Mesenchymal stem cell (in vitro differentiated cells and primary cell): ENCODE measurements around the gene MT1G.
"Not testable (repeated sequence)": the region's sequence is repeated elsewhere in the genome, so short reads cannot be mapped to it uniquely, and the experiment has no call there.

Source experiments
- DNase-seq: peaks from one replicate; pipeline ENCODE4 v3.0.0-alpha.2; 2013
- H2AFZ ChIP-seq: one replicate; pipeline ENCODE4 v1.6.1; 2013; ENCODE audit warnings: low read depth, mild to moderate bottlenecking, control low read depth, inconsistent platforms, low read length, moderate library complexity
- H2AK5ac ChIP-seq: 2 replicates; pipeline ENCODE4 v1.6.1; 2013; ENCODE audit warnings: low read length, moderate library complexity, mild to moderate bottlenecking, inconsistent platforms; ENCODE audit not compliant: severe bottlenecking
- H2BK120ac ChIP-seq: one replicate; pipeline ENCODE4 v1.6.1; 2013; ENCODE audit warnings: low read depth, mild to moderate bottlenecking, inconsistent platforms, low read length, moderate library complexity
- H2BK12ac ChIP-seq, 2 experiments: one replicate each; pipeline ENCODE4 v1.6.1; 2013; ENCODE audit warnings: inconsistent platforms in 2 of 2, low read length in 2 of 2, mild to moderate bottlenecking in 2 of 2, moderate library complexity in 2 of 2, control low read depth in 1 of 2
- H2BK15ac ChIP-seq: one replicate; pipeline ENCODE4 v1.6.1; 2013; ENCODE audit warnings: mild to moderate bottlenecking, low read depth, inconsistent platforms; ENCODE audit not compliant: poor library complexity, severe bottlenecking
- H2BK5ac ChIP-seq: 2 replicates; pipeline ENCODE4 v1.6.1; 2013; ENCODE audit warnings: low read depth, mild to moderate bottlenecking, low read length, control low read depth, inconsistent platforms; ENCODE audit not compliant: poor library complexity, severe bottlenecking
- H3K14ac ChIP-seq, 2 experiments: one replicate each; pipeline ENCODE4 v1.6.1; 2013; ENCODE audit warnings: inconsistent platforms in 2 of 2, low read length in 2 of 2, control low read depth in 1 of 2, mild to moderate bottlenecking in 1 of 2, moderate library complexity in 1 of 2
- H3K18ac ChIP-seq, 2 experiments: one replicate each; pipeline ENCODE4 v1.6.1; 2013; ENCODE audit warnings: inconsistent platforms in 2 of 2, low read length in 2 of 2, control low read depth in 1 of 2, low read depth in 1 of 2, mild to moderate bottlenecking in 1 of 2
- H3K23ac ChIP-seq, 2 experiments: one replicate each; pipeline ENCODE4 v1.6.1; 2013; ENCODE audit warnings: inconsistent platforms in 2 of 2, low read length in 2 of 2, mild to moderate bottlenecking in 2 of 2, moderate library complexity in 2 of 2, control low read depth in 1 of 2
- H3K27ac ChIP-seq: 2 replicates; pipeline ENCODE4 v1.5.1; 2013; ENCODE audit warnings: mild to moderate bottlenecking, moderate library complexity, low read length, control low read depth, inconsistent platforms; ENCODE audit not compliant: poor library complexity, severe bottlenecking
- H3K27me3 ChIP-seq, 2 experiments: 2 replicates each; pipeline versions ENCODE4 v1.6.1 to v1.7.0; 2013; ENCODE audit warnings: low read length in 2 of 2, mild to moderate bottlenecking in 2 of 2, moderate library complexity in 2 of 2, control low read depth in 1 of 2, inconsistent platforms in 1 of 2; ENCODE audit not compliant: control insufficient read depth in 1 of 2, insufficient read depth in 1 of 2
- H3K36me3 ChIP-seq, 2 experiments: 2 replicates each; pipeline versions ENCODE4 v1.6.1 to v1.7.0; 2013; ENCODE audit warnings: low read length in 2 of 2, control low read depth in 1 of 2, inconsistent platforms in 1 of 2, low read depth in 1 of 2, mild to moderate bottlenecking in 1 of 2; ENCODE audit not compliant: insufficient read depth in 2 of 2, control insufficient read depth in 1 of 2
- H3K4ac ChIP-seq, 2 experiments: one replicate each; pipeline ENCODE4 v1.6.1; 2013; ENCODE audit warnings: inconsistent platforms in 2 of 2, low read length in 2 of 2, mild to moderate bottlenecking in 2 of 2, moderate library complexity in 2 of 2, control low read depth in 1 of 2, low read depth in 1 of 2
- H3K4me1 ChIP-seq: 2 replicates; pipeline ENCODE4 v1.6.1; 2013; ENCODE audit warnings: low read depth, low read length, control low read depth; ENCODE audit not compliant: control insufficient read depth, insufficient read depth
- H3K4me2 ChIP-seq: 2 replicates; pipeline ENCODE4 v1.6.1; 2013; ENCODE audit warnings: low read length, mild to moderate bottlenecking, inconsistent platforms; ENCODE audit not compliant: poor library complexity, severe bottlenecking
- H3K4me3 ChIP-seq, 2 experiments: 2 replicates each; pipeline versions ENCODE4 v1.5.1 to v1.7.0; 2013; ENCODE audit warnings: low read length in 2 of 2, mild to moderate bottlenecking in 2 of 2, control low read depth in 1 of 2, low read depth in 1 of 2; ENCODE audit not compliant: insufficient read depth in 1 of 2
- H3K79me1 ChIP-seq: replicated peaks from 2 replicates; pipeline ENCODE4 v1.6.1; 2013; ENCODE audit warnings: mild to moderate bottlenecking, control low read depth, low read length, inconsistent platforms; ENCODE audit not compliant: poor library complexity, severe bottlenecking
- H3K9ac ChIP-seq: 2 replicates; pipeline ENCODE4 v1.7.0; 2013; ENCODE audit warnings: mild to moderate bottlenecking, low read length, moderate library complexity
- H3K9me3 ChIP-seq: 2 replicates; pipeline ENCODE4 v1.7.0; 2013; ENCODE audit warnings: mild to moderate bottlenecking, low read length; ENCODE audit not compliant: control insufficient read depth
- H4K8ac ChIP-seq: one replicate; pipeline ENCODE4 v1.6.1; 2013; ENCODE audit warnings: inconsistent platforms, mild to moderate bottlenecking, low read length, moderate library complexity
- H4K91ac ChIP-seq: one replicate; pipeline ENCODE4 v1.6.1; 2013; ENCODE audit warnings: mild to moderate bottlenecking, low read length, inconsistent platforms
- WGBS: methylation state at CpG from one replicate; pipeline ENCODE4 v1.1.7; 2013; ENCODE audit warnings: mixed read lengths; 5-methylcytosine and 5-hydroxymethylcytosine counted together

The MT1G gene

GRCh38 chr16:56669840-56670619, 2.2 kb upstream of the MT1G start:
- Histone ChIP-seq H3K9ac (no peak overlapping the region), H3K14ac (no peak overlapping the region), H3K27me3 (peaks cover 59 to 77% of the 10 kb centered on the region in 2 experiments), H3K4me1 (peaks cover 14% of the 10 kb centered on the region), H2AK5ac (no peak overlapping the region), H2BK5ac (no peak overlapping the region), H3K4me2 (no peak overlapping the region), H3K4ac (no peak overlapping the region), H2BK120ac (no peak overlapping the region), H3K18ac (no peak overlapping the region), H3K23ac (no peak overlapping the region), H4K91ac (no peak overlapping the region), H3K36me3 (no peaks in the 10 kb centered on the region), H2BK15ac (no peak overlapping the region), H3K9me3 (no peaks in the 10 kb centered on the region), H3K27ac (no peak overlapping the region), H3K4me3 (no peak overlapping the region), H2AFZ (no peak overlapping the region), H4K8ac (no peak overlapping the region), H3K79me1 (no peaks in the 10 kb centered on the region), H2BK12ac (no peak overlapping the region)
- WGBS, result 6% methylated on average over 18 of the region's 19 CpGs
- DNase-seq, result no peak

GRCh38 chr16:56669005-56669839, 1.4 kb upstream of the MT1G start, which contains the start of gene MT1H:
Gene MT1H, plus strand, starts transcription at chr16:56669814. Its CDS starts 71 bp downstream, at chr16:56669885.
- no peak within 1 kb of the TSS for H3K4me2 ChIP-seq
- H2AFZ ChIP-seq, result no peak within 1 kb of the TSS
- no peak within 1 kb of the TSS for H3K23ac ChIP-seq
- no peak within 1 kb of the TSS for H4K8ac ChIP-seq
- no peak within 1 kb of the TSS for H3K9ac ChIP-seq
- H3K27ac ChIP-seq, result no peak within 1 kb of the TSS
- H2BK12ac ChIP-seq, result no peak within 1 kb of the TSS
- no peak within 1 kb of the TSS for H3K18ac ChIP-seq
- H3K9me3 ChIP-seq, result no peaks in the 10 kb centered on the region
- H2BK15ac ChIP-seq, result no peak within 1 kb of the TSS
- no peak within 1 kb of the TSS for H3K14ac ChIP-seq
- H3K79me1 ChIP-seq, result no peaks in the 10 kb centered on the region
- no peak within 1 kb of the TSS for H3K4ac ChIP-seq
- no peak within 1 kb of the TSS for H4K91ac ChIP-seq
- no peak within 1 kb of the TSS for H2AK5ac ChIP-seq
- H3K36me3 ChIP-seq, result no peaks in the 10 kb centered on the region
- H2BK5ac ChIP-seq, result no peak within 1 kb of the TSS
- WGBS, result 4% methylated on average over 34 of the region's 38 CpGs
- H2BK120ac ChIP-seq, result no peak within 1 kb of the TSS
- peaks cover 14% of the 10 kb centered on the region for H3K4me1 ChIP-seq
- DNase-seq, result no peak
- H3K4me3 ChIP-seq, result no peak within 1 kb of the TSS
- peaks cover 62 to 84% of the 10 kb centered on the region in 2 experiments for H3K27me3 ChIP-seq

- H3K9me3 ChIP-seq, H2BK12ac ChIP-seq, H4K8ac ChIP-seq, H2BK15ac ChIP-seq, H2BK5ac ChIP-seq, H2BK120ac ChIP-seq, H3K79me1 ChIP-seq, H3K4me3 ChIP-seq, H4K91ac ChIP-seq, H2AFZ ChIP-seq, H3K18ac ChIP-seq, H3K14ac ChIP-seq, H3K36me3 ChIP-seq, H3K4me2 ChIP-seq, H3K9ac ChIP-seq, H3K4ac ChIP-seq, H3K23ac ChIP-seq, DNase-seq, H3K27ac ChIP-seq, H2AK5ac ChIP-seq: not testable (repeated sequence)
- Histone ChIP-seq H3K27me3 (peaks cover 92 to 96% of the 10 kb centered on the region in 2 experiments), H3K4me1 (peaks cover 20% of the 10 kb centered on the region)
- 66% methylated on average over 7 of the region's 8 CpGs for WGBS
These were observed 2.3 kb downstream of the MT1G start for GRCh38 chr16:56665286-56666261.
